HG02759 (cell line): Measurements from ENCODE around the gene NRG4.
"Not testable (repeated sequence)": the region's sequence is repeated elsewhere in the genome, so short reads cannot be mapped to it uniquely, and the experiment has no call there.

Source experiments
- ATAC-seq: cut with Tn5 transposase; IDR thresholded peaks from one replicate; pipeline ENCODE4 v1.9.1; 2021; ENCODE audit warnings: mild to moderate bottlenecking, moderate library complexity; ENCODE audit not compliant: unreplicated experiment

NRG4 gene

GRCh38 chr15:75928680-75929608 is 83.3 kb downstream of the NRG4 start:
- no peak for ATAC-seq

GRCh38 chr15:75927601-75928000 is 84.6 kb downstream of the NRG4 start:
- ATAC-seq, result no peak

- ATAC-seq, result no peak
Measured at GRCh38 chr15:75926931-75927330, 85.3 kb downstream of the NRG4 start.

- ATAC-seq, result no peak
Measured at GRCh38 chr15:75925440-75925839, 86.8 kb downstream of the NRG4 start.

- ATAC-seq, result no peak
Measured at GRCh38 chr15:75924576-75924975, 87.6 kb downstream of the NRG4 start.

GRCh38 chr15:75923756-75924155 is 88.5 kb downstream of the NRG4 start:
- no peak for ATAC-seq

GRCh38 chr15:75921732-75922703 is 90.2 kb downstream of the NRG4 start:
- no peak for ATAC-seq

- ATAC-seq, result no peak
Measured at GRCh38 chr15:75920079-75920478, 92.1 kb downstream of the NRG4 start.

GRCh38 chr15:75918135-75918534 is 94.1 kb downstream of the NRG4 start:
- ATAC-seq, result no peak

- no peak for ATAC-seq
Measured at GRCh38 chr15:75916978-75917377, 95.2 kb downstream of the NRG4 start.

GRCh38 chr15:75910355-75910754 is 101.9 kb downstream of the NRG4 start:
- ATAC-seq, result not testable (repeated sequence)

- ATAC-seq, result no peak
Measured at GRCh38 chr15:75905231-75905630, 107.0 kb downstream of the NRG4 start.

- peak; percentile 94 for ATAC-seq
Measured at GRCh38 chr15:75903331-75904239, 108.6 kb downstream of the NRG4 start, which contains the start of gene FBXO22. Gene FBXO22 (plus strand): TSS chr15:75903878. CDS start chr15:75903964, 86 bp downstream.

GRCh38 chr15:75902129-75902557 is 110.1 kb downstream of the NRG4 start:
- ATAC-seq, result no peak

- ATAC-seq, result no peak
Measured at GRCh38 chr15:75900577-75900976, 111.6 kb downstream of the NRG4 start.

- ATAC-seq, result no peak
Measured at GRCh38 chr15:75895731-75896130, 116.5 kb downstream of the NRG4 start.

- ATAC-seq, result no peak
Measured at GRCh38 chr15:75891895-75892294, 120.3 kb downstream of the NRG4 start.
